GM13977 (cell line): ENCODE measurements around the gene NECTIN1.

Experiments used
- DNase-seq: peaks from one replicate; pipeline ENCODE4 v3.0.0; 2012; ENCODE audit warnings: low spot score
- in situ Hi-C: fragments of 300-500 bp; cut with MboI; formaldehyde crosslinking; loops from one replicate; pipeline ENCODE4 v1.12.0; 2022; ENCODE audit warnings: low sequenced_read_pairs, low pct_unique_long_range_greater_than_20kb, mixed read lengths, inconsistent platforms; ENCODE audit not compliant: unreplicated experiment
- TF ChIP-seq, protein P1 (sequence below): IDR thresholded peaks from 2 replicates; pipeline ENCODE4 v1.5.1; 2012; ENCODE audit warnings: mild to moderate bottlenecking, control low read depth; ENCODE audit not compliant: insufficient read depth; ENCODE audit errors: extremely low read depth, missing control alignments

Gene NECTIN1

GRCh38 chr11:119614222-119615002 lies 114.6 kb downstream of the NECTIN1 start:
- TF ChIP-seq, protein P1, sequence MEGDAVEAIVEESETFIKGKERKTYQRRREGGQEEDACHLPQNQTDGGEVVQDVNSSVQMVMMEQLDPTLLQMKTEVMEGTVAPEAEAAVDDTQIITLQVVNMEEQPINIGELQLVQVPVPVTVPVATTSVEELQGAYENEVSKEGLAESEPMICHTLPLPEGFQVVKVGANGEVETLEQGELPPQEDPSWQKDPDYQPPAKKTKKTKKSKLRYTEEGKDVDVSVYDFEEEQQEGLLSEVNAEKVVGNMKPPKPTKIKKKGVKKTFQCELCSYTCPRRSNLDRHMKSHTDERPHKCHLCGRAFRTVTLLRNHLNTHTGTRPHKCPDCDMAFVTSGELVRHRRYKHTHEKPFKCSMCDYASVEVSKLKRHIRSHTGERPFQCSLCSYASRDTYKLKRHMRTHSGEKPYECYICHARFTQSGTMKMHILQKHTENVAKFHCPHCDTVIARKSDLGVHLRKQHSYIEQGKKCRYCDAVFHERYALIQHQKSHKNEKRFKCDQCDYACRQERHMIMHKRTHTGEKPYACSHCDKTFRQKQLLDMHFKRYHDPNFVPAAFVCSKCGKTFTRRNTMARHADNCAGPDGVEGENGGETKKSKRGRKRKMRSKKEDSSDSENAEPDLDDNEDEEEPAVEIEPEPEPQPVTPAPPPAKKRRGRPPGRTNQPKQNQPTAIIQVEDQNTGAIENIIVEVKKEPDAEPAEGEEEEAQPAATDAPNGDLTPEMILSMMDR = no peak
- in situ Hi-C loops = no loop called here
- DNase-seq = no peak

DNA sequence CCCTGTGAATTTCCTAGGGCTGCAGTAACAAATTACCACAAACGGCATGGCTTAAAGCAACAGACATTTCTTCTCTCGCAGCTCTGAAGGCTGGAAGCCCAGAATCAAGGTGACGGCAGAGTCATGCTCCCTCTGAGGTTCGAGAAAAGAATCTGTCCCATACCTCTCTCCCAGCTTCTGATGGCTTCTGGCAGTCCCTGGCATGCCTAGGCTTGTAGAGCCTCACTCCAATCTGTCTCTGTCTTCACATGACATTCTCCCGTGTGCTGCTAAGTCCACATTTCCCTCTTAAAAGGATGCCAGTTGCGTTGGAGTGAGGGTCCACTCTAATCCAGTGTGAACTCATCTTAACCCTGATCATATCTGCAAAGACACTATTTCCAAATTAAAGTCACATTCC lies 116.2 kb downstream of the NECTIN1 start:
- TF ChIP-seq, protein P1 = no peak
- in situ Hi-C loops = no loop called here
- no peak for DNase-seq

GRCh38 chr11:119610836-119611426 lies 118.1 kb downstream of the NECTIN1 start:
- in situ Hi-C loops = no loop called here
- DNase-seq = no peak
- TF ChIP-seq, protein P1 = no peak

DNA sequence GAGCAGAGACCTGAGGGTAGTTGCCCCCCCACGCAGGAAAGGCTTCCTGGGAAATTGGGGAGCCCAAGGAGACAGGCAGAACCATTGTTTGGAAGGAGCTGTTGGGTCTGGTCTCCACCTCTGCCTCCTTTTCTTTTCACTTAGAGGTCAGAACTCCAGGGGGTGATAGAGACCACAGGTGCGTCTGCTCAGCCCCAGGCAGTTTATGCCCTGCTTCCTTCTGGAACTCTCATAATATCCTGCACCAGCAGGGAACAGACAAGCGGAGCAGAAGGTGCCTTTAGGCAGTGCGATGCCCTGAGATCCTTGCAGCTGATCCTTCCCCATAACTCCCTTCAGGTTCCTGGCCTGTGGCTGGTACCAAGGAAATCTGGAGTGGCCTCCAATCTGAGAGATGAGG lies 120.2 kb downstream of the NECTIN1 start:
- TF ChIP-seq, protein P1 = no peak
- DNase-seq = no peak
- in situ Hi-C loops = no loop called here

- TF ChIP-seq, protein P1 = no peak
- DNase-seq = no peak
- in situ Hi-C loops = no loop called here
Measured at GRCh38 chr11:119608201-119608600, 120.8 kb downstream of the NECTIN1 start.

DNA sequence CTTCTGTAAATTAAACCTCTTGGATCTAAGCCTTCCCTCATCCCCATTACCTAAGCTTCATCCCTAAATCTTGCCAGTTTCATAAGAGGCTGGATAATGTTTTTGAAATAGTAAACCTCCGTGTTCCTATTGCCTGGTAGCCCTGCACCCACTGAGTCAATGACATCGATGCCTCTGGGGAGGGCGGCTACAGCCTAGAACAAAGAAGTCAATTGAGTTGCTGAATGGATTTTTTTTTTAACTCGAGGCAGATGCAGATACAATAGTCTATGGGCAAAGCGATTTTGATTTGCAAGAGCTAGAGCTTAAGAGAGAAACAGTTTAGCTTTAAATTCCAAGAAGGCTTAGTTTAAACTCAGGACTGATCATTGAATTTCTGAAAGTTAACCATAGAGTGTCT lies 121.3 kb downstream of the NECTIN1 start:
- TF ChIP-seq, protein P1 = no peak
- no peak for DNase-seq
- in situ Hi-C loops = no loop called here
